H1 (cell line): Measurements from ENCODE around the gene MFSD2A. TPM values are rescaled to one million over a fixed set of nuclear protein-coding genes. Genes with fewer than 3 reads are reported as not detected.

ENCODE experiments used
- CHD2 ChIP-seq: IDR thresholded peaks from 2 replicates; pipeline ENCODE4 v1.6.1; 2012; ENCODE audit warnings: low read length, improper control_type of control experiment
- CTCF ChIP-seq, 3 experiments: IDR thresholded peaks; 1 replicate in 2 of 3; 2 replicates in 1 of 3; pipeline versions ENCODE4 v1.5.1 to v1.6.1; 2011; ENCODE audit warnings: low read length in 3 of 3, mild to moderate bottlenecking in 3 of 3, inconsistent platforms in 2 of 3, low read depth in 1 of 3, moderate library complexity in 1 of 3; ENCODE audit not compliant: insufficient read depth in 1 of 3; ENCODE audit errors: control extremely low read depth in 1 of 3
- FOSL1 ChIP-seq: IDR thresholded peaks from 2 replicates; pipeline ENCODE4 v1.6.1; 2011; ENCODE audit warnings: mild to moderate bottlenecking, low read depth, low read length, moderate library complexity; ENCODE audit not compliant: insufficient read depth
- JUN ChIP-seq: IDR thresholded peaks from 2 replicates; pipeline ENCODE4 v1.6.1; 2011; ENCODE audit warnings: low read depth, mild to moderate bottlenecking, improper control_type of control experiment, low read length
- MAFK ChIP-seq: IDR thresholded peaks from 2 replicates; pipeline ENCODE4 v1.6.1; 2012; ENCODE audit warnings: low read depth, mild to moderate bottlenecking, improper control_type of control experiment, low read length
- RNF2 ChIP-seq: fragments of 200-900, 300-1000 bp; sonication (generic); IDR thresholded peaks from 2 replicates; pipeline ENCODE4 v1.7.1; 2016; ENCODE audit warnings: borderline replicate concordance, low read depth, mild to moderate bottlenecking, antibody characterized with exemption, low read length; ENCODE audit not compliant: poor library complexity, severe bottlenecking; ENCODE audit errors: missing control alignments
- SIN3A ChIP-seq, 2 experiments: IDR thresholded peaks in 1 of 2; conservative IDR thresholded peaks in 1 of 2; 2 replicates each; pipeline ENCODE4 v1.6.1; 2011 to 2012; ENCODE audit warnings: low read length in 2 of 2, improper control_type of control experiment in 1 of 2, low read depth in 1 of 2, mild to moderate bottlenecking in 1 of 2
- SP4 ChIP-seq: IDR thresholded peaks from 2 replicates; pipeline ENCODE4 v1.6.1; 2012; ENCODE audit warnings: low read length, inconsistent platforms
- polyA plus RNA-seq, 7 experiments: library from polyadenylated mRNA; depleted of rRNA in 3 of 7; stranded (reverse) in 5 of 7; unstranded in 2 of 7; fragments of >200 nt in 5 of 7; fragments of 200-250 nt in 2 of 7; gene quantifications; 1 replicate in 5 of 7; 2 replicates in 1 of 7; 4 replicates in 1 of 7; pipeline versions ENCODE4 v1.2.1 to v1.2.3, GENCODE V29; 2011 to 2013; ENCODE audit warnings: missing spikeins in 2 of 7, mixed read lengths in 2 of 7
- total RNA-seq: library from RNA; stranded (reverse); fragmentation: NEBNext Ultra II Directional; extraction: Animal tissue kit (Norgen Biotek cat#: 25700); gene quantifications from 2 replicates; pipeline ENCODE4 v1.2.1, GENCODE V29; 2021

Gene MFSD2A
- total and polyA plus RNA-seq, 2 of the 8 experiments (the other 6 are each of a cell fraction or from before 2014, with no cell fraction given): 18.3 to 25.9 TPM

- no peak for TF ChIP-seq CTCF (IDR thresholded peaks at IDR 0.05; ENCODE audit: control extremely low read depth in 1 of 3, insufficient read depth in 1 of 3, low read depth in 1 of 3, low read length in 3 of 3)
- no peak for TF ChIP-seq MAFK
- TF ChIP-seq FOSL1: no peak
- TF ChIP-seq CHD2: no peak
- TF ChIP-seq JUN: no peak
- TF ChIP-seq RNF2: no peak
- TF ChIP-seq SIN3A (conservative IDR thresholded peaks at IDR 0.05 in 1 of 2, IDR thresholded peaks at IDR 0.05 in 1 of 2; ENCODE audit: low read depth in 1 of 2, low read length in 2 of 2): no peak
- TF ChIP-seq SP4: no peak
Measured at GRCh38 chr1:39905172-39905571, 49.8 kb upstream of the MFSD2A start (continued).
